Panc1 (cell line): ENCODE data around the gene GPRC5D. TPM values are rescaled to one million over a fixed set of nuclear protein-coding genes. Genes with fewer than 3 reads are reported as not detected.

Source experiments
- ATAC-seq: fragments of 200-7000 bp; cut with Tn5 transposase; 2 replicates; pipeline ENCODE4 v1.9.1; 2020; ENCODE audit warnings: mild to moderate bottlenecking, moderate library complexity
- BruUV-seq: library from RNA; stranded (reverse); fragments of 400-500 nt; replicated peaks from 2 replicates; lab custom pipeline; 2021; lab: Mats Ljungman, UMichigan
- CTCF ChIA-PET: fragments of 300-600 bp; sonication (Branson Sonifier 250); formaldehyde crosslinking; loops from one replicate; lab custom pipeline; 2022; ENCODE audit warnings: antibody characterized with exemption; lab: Charles Lee
- POLR2A ChIA-PET: fragments of 300-600 bp; sonication (Branson Sonifier 250); formaldehyde crosslinking; loops from one replicate; lab custom pipeline; 2022; ENCODE audit warnings: antibody characterized with exemption; lab: Charles Lee
- DNase-seq: peaks from one replicate; pipeline ENCODE4 v3.0.0-alpha.2; 2010; ENCODE audit warnings: low read depth, low spot score
- H3K27ac ChIP-seq: 2 replicates; pipeline ENCODE4 v1.5.1; 2011; ENCODE audit warnings: mild to moderate bottlenecking, low read length, inconsistent platforms
- H3K27me3 ChIP-seq: fragments of 200-500 bp; sonication (Bioruptor generic); 2 replicates; pipeline ENCODE4 v1.6.0; 2014; ENCODE audit warnings: low read length, inconsistent platforms; ENCODE audit not compliant: control insufficient read depth, insufficient read depth
- H3K36me3 ChIP-seq: fragments of 200-500 bp; sonication (Bioruptor generic); 2 replicates; pipeline ENCODE4 v1.5.1; 2014; ENCODE audit warnings: inconsistent platforms, mild to moderate bottlenecking, low read length, moderate library complexity; ENCODE audit not compliant: control insufficient read depth, insufficient read depth
- H3K4me1 ChIP-seq: 2 replicates; pipeline ENCODE4 v1.5.1; 2011; ENCODE audit warnings: inconsistent platforms, mild to moderate bottlenecking, low read length, moderate library complexity; ENCODE audit not compliant: control insufficient read depth, insufficient read depth
- H3K4me3 ChIP-seq, 2 experiments: 2 replicates each; pipeline ENCODE4 v1.5.1; 2011 to 2012; ENCODE audit warnings: low read depth in 2 of 2, low read length in 2 of 2, mild to moderate bottlenecking in 2 of 2, inconsistent platforms in 1 of 2, moderate library complexity in 1 of 2
- H3K9me3 ChIP-seq: fragments of 200-500 bp; sonication (Bioruptor generic); 2 replicates; pipeline ENCODE4 v1.5.1; 2014; ENCODE audit warnings: low read depth, mild to moderate bottlenecking, inconsistent platforms, low read length, moderate library complexity; ENCODE audit not compliant: control insufficient read depth, insufficient read depth
- CTCF ChIP-seq: fragments of 450-650 bp; IDR thresholded peaks from 2 replicates; pipeline ENCODE4 v1.5.1; 2017; ENCODE audit warnings: mild to moderate bottlenecking
- POLR2AphosphoS5 ChIP-seq: IDR thresholded peaks from 2 replicates; pipeline ENCODE4 v1.6.1; 2012; ENCODE audit warnings: mild to moderate bottlenecking, low read depth, low read length, moderate library complexity
- REST ChIP-seq, 2 experiments: IDR thresholded peaks; 2 replicates each; pipeline ENCODE4 v1.6.1; 2011 to 2012; ENCODE audit warnings: low read depth in 2 of 2, control low read depth in 1 of 2, low read length in 1 of 2, mild to moderate bottlenecking in 1 of 2, moderate library complexity in 1 of 2; ENCODE audit not compliant: insufficient read depth in 1 of 2
- SIN3A ChIP-seq: IDR thresholded peaks from 2 replicates; pipeline ENCODE4 v1.6.1; 2012; ENCODE audit warnings: low read depth, mild to moderate bottlenecking, low read length, moderate library complexity, borderline replicate concordance; ENCODE audit not compliant: insufficient read depth
- TCF7L2 ChIP-seq: IDR thresholded peaks from 2 replicates; pipeline ENCODE4 v1.6.1; 2011; ENCODE audit warnings: mild to moderate bottlenecking, low read depth, low read length, inconsistent platforms
- in situ Hi-C: cut with HindIII; loops from 2 replicates; pipeline ENCODE4 v1.10.0; 2016; ENCODE audit warnings: low sequenced_read_pairs, low pct_unique_long_range_greater_than_20kb
- intact Hi-C: fragments of 100-400 bp; cut with micrococcal nuclease; formaldehyde crosslinking; loops from one replicate; pipeline ENCODE4 v1.10.0; 2022; ENCODE audit not compliant: unreplicated experiment
- total RNA-seq: library from RNA; stranded (reverse); gene quantifications from one replicate; pipeline ENCODE4 v1.2.1, GENCODE V29; 2021; ENCODE audit not compliant: unreplicated experiment

Gene GPRC5D
- total RNA-seq, 1 experiment from 2014 or later: not detected

GRCh38 chr12:12926571-12927071 lies 25.3 kb downstream of the GPRC5D start:
- DNase-seq (no peak), ATAC-seq (peak; percentile 50)
- in situ Hi-C loops: no loop called here
- intact Hi-C loops: no loop called here
- Histone ChIP-seq H3K4me1 (peaks cover 26% of the 10 kb centered on the region), H3K36me3 (no peaks in the 10 kb centered on the region), H3K4me3 (peak overlapping the region; percentile 46 to 70), H3K27me3 (no peaks in the 10 kb centered on the region), H3K9me3 (no peaks in the 10 kb centered on the region), H3K27ac (peak overlapping the region; percentile 93)
- TF ChIP-seq SIN3A: no peak
- no peak for TF ChIP-seq TCF7L2
- no peak for TF ChIP-seq REST (IDR thresholded peaks at IDR 0.05; ENCODE audit: insufficient read depth in 1 of 2, low read depth in 2 of 2, low read length in 1 of 2)
- TF ChIP-seq CTCF: no peak
- TF ChIP-seq POLR2AphosphoS5: no peak
- BruUV-seq: no TSS peak
- ChIA-PET CTCF (no interaction called here), POLR2A (interaction anchor here (0.6 kb wide), 1 partner anchor 147 kb away, joined by 6 read pairs; no protein-coding TSS in a partner anchor)

GRCh38 chr12:12925388-12925787 lies 26.6 kb downstream of the GPRC5D start:
- Histone ChIP-seq H3K36me3 (no peaks in the 10 kb centered on the region), H3K9me3 (no peaks in the 10 kb centered on the region), H3K4me1 (peaks cover 32% of the 10 kb centered on the region), H3K4me3 (no peak overlapping the region), H3K27me3 (no peaks in the 10 kb centered on the region), H3K27ac (peak overlapping the region; percentile 93)
- in situ Hi-C loops (no loop called here), intact Hi-C loops (no loop called here)
- ChIA-PET POLR2A (no interaction called here), CTCF (no interaction called here)
- DNase-seq (no peak), ATAC-seq (no peak)
- BruUV-seq: no TSS peak
- no peak for TF ChIP-seq CTCF
- no peak for TF ChIP-seq TCF7L2
- no peak for TF ChIP-seq SIN3A
- no peak for TF ChIP-seq REST (IDR thresholded peaks at IDR 0.05; ENCODE audit: insufficient read depth in 1 of 2, low read depth in 2 of 2, low read length in 1 of 2)
- no peak for TF ChIP-seq POLR2AphosphoS5
